ENCODE results near the gene EME1. TPM values are rescaled to one million over a fixed set of nuclear protein-coding genes. Genes with fewer than 3 reads are reported as not detected.

Gene EME1, protein sequence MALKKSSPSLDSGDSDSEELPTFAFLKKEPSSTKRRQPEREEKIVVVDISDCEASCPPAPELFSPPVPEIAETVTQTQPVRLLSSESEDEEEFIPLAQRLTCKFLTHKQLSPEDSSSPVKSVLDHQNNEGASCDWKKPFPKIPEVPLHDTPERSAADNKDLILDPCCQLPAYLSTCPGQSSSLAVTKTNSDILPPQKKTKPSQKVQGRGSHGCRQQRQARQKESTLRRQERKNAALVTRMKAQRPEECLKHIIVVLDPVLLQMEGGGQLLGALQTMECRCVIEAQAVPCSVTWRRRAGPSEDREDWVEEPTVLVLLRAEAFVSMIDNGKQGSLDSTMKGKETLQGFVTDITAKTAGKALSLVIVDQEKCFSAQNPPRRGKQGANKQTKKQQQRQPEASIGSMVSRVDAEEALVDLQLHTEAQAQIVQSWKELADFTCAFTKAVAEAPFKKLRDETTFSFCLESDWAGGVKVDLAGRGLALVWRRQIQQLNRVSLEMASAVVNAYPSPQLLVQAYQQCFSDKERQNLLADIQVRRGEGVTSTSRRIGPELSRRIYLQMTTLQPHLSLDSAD
- total RNA-seq (1 to 10 TPM in 3 of 9 donors, under 1 TPM in 6; 0.18 to 5.2 (median 0.55) TPM), polyA plus RNA-seq (1 to 10 TPM in 1 of 3 donors, under 1 TPM in 2; 0.48 to 1.5 (median 0.84) TPM)
- long read RNA-seq, donor 1, partial matches to known transcripts: 39 of 135 reads
- long read RNA-seq, donor 1, other reads (novel, unspliced or antisense): 96 of 135 reads
- long read RNA-seq, donor 2: 0 reads
- long read RNA-seq, donor 3: 0 reads
- long read RNA-seq, donor 4: 0 reads
- long read RNA-seq, donor 5, partial matches to known transcripts: 0 of 1 reads
- long read RNA-seq, donor 5, other reads (novel, unspliced or antisense): 1 of 1 reads
- long read RNA-seq, donor 6: 0 reads
- long read RNA-seq, donor 7: 0 reads
- long read RNA-seq, donor 8: 0 reads
- long read RNA-seq, donor 9: 0 reads
- long read RNA-seq, donor 10: 0 reads

GRCh38 chr17:50372758-50373556 lies at the start of gene EME1, which contains the start of gene MRPL27:
TSS of gene EME1 (plus strand) at chr17:50373229. CDS start at chr17:50375209, 1,980 bp downstream.
TSS of gene MRPL27 (minus strand) at chr17:50373184. CDS start at chr17:50373170, 14 bp downstream.
- TF ChIP-seq, protein P1, sequence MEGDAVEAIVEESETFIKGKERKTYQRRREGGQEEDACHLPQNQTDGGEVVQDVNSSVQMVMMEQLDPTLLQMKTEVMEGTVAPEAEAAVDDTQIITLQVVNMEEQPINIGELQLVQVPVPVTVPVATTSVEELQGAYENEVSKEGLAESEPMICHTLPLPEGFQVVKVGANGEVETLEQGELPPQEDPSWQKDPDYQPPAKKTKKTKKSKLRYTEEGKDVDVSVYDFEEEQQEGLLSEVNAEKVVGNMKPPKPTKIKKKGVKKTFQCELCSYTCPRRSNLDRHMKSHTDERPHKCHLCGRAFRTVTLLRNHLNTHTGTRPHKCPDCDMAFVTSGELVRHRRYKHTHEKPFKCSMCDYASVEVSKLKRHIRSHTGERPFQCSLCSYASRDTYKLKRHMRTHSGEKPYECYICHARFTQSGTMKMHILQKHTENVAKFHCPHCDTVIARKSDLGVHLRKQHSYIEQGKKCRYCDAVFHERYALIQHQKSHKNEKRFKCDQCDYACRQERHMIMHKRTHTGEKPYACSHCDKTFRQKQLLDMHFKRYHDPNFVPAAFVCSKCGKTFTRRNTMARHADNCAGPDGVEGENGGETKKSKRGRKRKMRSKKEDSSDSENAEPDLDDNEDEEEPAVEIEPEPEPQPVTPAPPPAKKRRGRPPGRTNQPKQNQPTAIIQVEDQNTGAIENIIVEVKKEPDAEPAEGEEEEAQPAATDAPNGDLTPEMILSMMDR (IDR thresholded peaks at IDR 0.05): no peak
- TF ChIP-seq POLR2A (IDR thresholded peaks at IDR 0.05): peak; percentile 24 to 36
- H3K9me3 ChIP-seq (replicated peaks in 1 of 3): no peaks in the 10 kb centered on the region
- WGBS, 4 donors: 1 to 2% (median 2%) methylated on average over 28 to 42 of the region's 42 CpGs
- DNase-seq: peak; percentile 77 to 91 (median 85)
- peak within 1 kb of the TSS; percentile 79 to 99 (median 93) for H3K27ac ChIP-seq
- peak within 1 kb of the TSS; percentile 67 to 86 (median 77) for H3K4me3 ChIP-seq
- peaks cover 6 to 17% of the 10 kb centered on the region in 2 donors for H3K4me1 ChIP-seq (replicated peaks in 1 of 2)
- H3K36me3 ChIP-seq (replicated peaks in 1 of 2): peaks cover 0 to 29% of the 10 kb centered on the region in 2 donors
- no peaks in the 10 kb centered on the region for H3K27me3 ChIP-seq
- intact Hi-C loops (cut with DNase I): no loop called here

GRCh38 chr17:50325906-50326305 lies 47.1 kb upstream of the EME1 start:
- Histone ChIP-seq H3K4me3 (no peak overlapping the region), H3K4me1 (replicated peaks in 1 of 2) (no peaks in the 10 kb centered on the region), H3K36me3 (replicated peaks in 1 of 2) (no peaks in the 10 kb centered on the region), H3K27me3 (no peaks in the 10 kb centered on the region), H3K9me3 (replicated peaks in 1 of 3) (no peaks in the 10 kb centered on the region), H3K27ac (no peak overlapping the region)
- TF ChIP-seq, protein P1 (IDR thresholded peaks at IDR 0.05): no peak
- TF ChIP-seq POLR2A (IDR thresholded peaks at IDR 0.05): no peak
- WGBS, 4 donors: 55 to 65% (median 58%) methylated on average over 4 of the region's 4 CpGs
- intact Hi-C loops (cut with DNase I): no loop called here
- peak in 1 of 7 donors; percentile 37 for DNase-seq

DNA sequence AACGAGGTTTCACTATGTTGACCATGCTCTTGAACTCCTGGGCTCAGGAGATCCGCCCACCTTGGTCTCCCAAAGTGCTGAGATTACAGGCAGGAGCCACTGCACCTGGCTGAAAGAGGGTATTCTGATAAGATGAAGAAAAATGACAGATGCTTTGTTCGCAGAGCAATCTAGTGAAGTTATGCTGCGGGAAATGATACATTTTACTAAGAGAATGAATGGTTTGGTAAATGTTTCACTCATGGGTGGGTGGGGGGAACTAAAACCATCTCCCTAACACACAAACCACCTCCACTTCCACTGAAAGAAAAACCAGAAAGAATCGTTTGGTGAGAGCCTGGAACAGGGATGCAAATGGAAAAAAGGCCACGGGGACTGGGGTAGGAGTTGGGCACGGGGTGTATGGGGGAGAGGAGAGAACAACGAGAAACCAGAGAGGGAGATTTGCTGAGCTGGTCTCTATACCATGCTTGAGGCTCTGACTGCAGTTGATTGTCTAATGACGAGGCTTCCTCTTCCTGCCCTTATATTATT lies 46.1 kb upstream of the EME1 start:
- Histone ChIP-seq H3K4me1 (replicated peaks in 1 of 2) (peaks cover 0 to 3% of the 10 kb centered on the region in 2 donors), H3K36me3 (replicated peaks in 1 of 2) (no peaks in the 10 kb centered on the region), H3K27me3 (no peaks in the 10 kb centered on the region), H3K9me3 (replicated peaks in 1 of 3) (no peaks in the 10 kb centered on the region), H3K4me3 (no peak overlapping the region), H3K27ac (no peak overlapping the region)
- intact Hi-C loops (cut with DNase I): no loop called here
- DNase-seq: no peak
- TF ChIP-seq POLR2A (IDR thresholded peaks at IDR 0.05): no peak
- TF ChIP-seq, protein P1 (IDR thresholded peaks at IDR 0.05): no peak
- WGBS, 4 donors: 68 to 86% (median 82%) methylated on average over 9 of the region's 9 CpGs
